Colonic mucosa (tissue), 4 donors: ENCODE results near the gene ADGRL3. TPM values are rescaled to one million over a fixed set of nuclear protein-coding genes. Genes with fewer than 3 reads are reported as not detected.

Experiments
- DNase-seq: peaks from one replicate; pipeline ENCODE4 v3.0.0-alpha.2; 2020
- H3K27ac ChIP-seq: fragments of 200-600 bp; one replicate; pipeline ENCODE4 v1.8.0; 2021
- H3K27me3 ChIP-seq: fragments of 200-600 bp; one replicate; pipeline ENCODE4 v1.8.0; 2021
- H3K36me3 ChIP-seq: fragments of 200-600 bp; one replicate; pipeline ENCODE4 v1.8.0; 2021
- H3K4me1 ChIP-seq: fragments of 200-600 bp; one replicate; pipeline ENCODE4 v1.8.0; 2021; ENCODE audit warnings: mild to moderate bottlenecking
- H3K4me3 ChIP-seq: fragments of 200-600 bp; one replicate; pipeline ENCODE4 v1.8.0; 2021
- H3K9ac ChIP-seq, 2 donors: one replicate each; pipeline ENCODE4 v1.7.0; 2013; ENCODE audit warnings: control low read depth in 2 of 2, low read depth in 2 of 2, low read length in 2 of 2
- H3K9me3 ChIP-seq: fragments of 200-600 bp; one replicate; pipeline ENCODE4 v1.8.0; 2021
- CTCF ChIP-seq: fragments of 200-600 bp; IDR thresholded peaks from one replicate; pipeline ENCODE4 v1.8.0; 2022; ENCODE audit warnings: antibody characterized with exemption, mild to moderate bottlenecking
- intact Hi-C: fragments of 100-400 bp; cut with DNase I; formaldehyde crosslinking; loops from one replicate; pipeline ENCODE4 v1.14.1; 2022
- total RNA-seq, 2 donors: library from RNA; stranded (reverse); fragmentation: NEBNext Ultra II Directional in 1 of 2; extraction: Animal tissue kit (Norgen Biotek cat#: 25700) in 1 of 2; gene quantifications; one replicate each; pipeline ENCODE4 v1.2.1, GENCODE V29; 2021
- donor health status: healthy.
- donor health status: DM: no; HTN: no; CAD: no.
- donor health status: DM: no; HTN: no; CAD: no.

The ADGRL3 gene
- total RNA-seq, 2 donors from 2014 or later: 4.1 to 4.4 TPM

- intact Hi-C loops: no loop called here
- no peaks in the 10 kb centered on the region for H3K27me3 ChIP-seq
- DNase-seq: no peak
Observed at GRCh38 chr4:62053974-62054373, 853.8 kb downstream of the ADGRL3 start.

GRCh38 chr4:62057031-62057430 lies 856.9 kb downstream of the ADGRL3 start:
- intact Hi-C loops: no loop called here

More at GRCh38 chr4:62053974-62054373, 853.8 kb downstream of the ADGRL3 start:
- Histone ChIP-seq H3K27ac (no peak overlapping the region), H3K4me1 (no peaks in the 10 kb centered on the region), H3K4me3 (no peak overlapping the region), H3K9ac (no peak overlapping the region), H3K9me3 (no peaks in the 10 kb centered on the region), H3K36me3 (no peaks in the 10 kb centered on the region)
- TF ChIP-seq CTCF: no peak

GRCh38 chr4:62058571-62058970 lies 858.4 kb downstream of the ADGRL3 start:
- TF ChIP-seq CTCF: no peak
- Histone ChIP-seq H3K27ac (no peak overlapping the region), H3K9me3 (no peaks in the 10 kb centered on the region), H3K36me3 (no peaks in the 10 kb centered on the region), H3K4me1 (no peaks in the 10 kb centered on the region), H3K4me3 (no peak overlapping the region), H3K27me3 (no peaks in the 10 kb centered on the region), H3K9ac (no peak overlapping the region)
- DNase-seq: no peak
- intact Hi-C loops: no loop called here

More at GRCh38 chr4:62057031-62057430, 856.9 kb downstream of the ADGRL3 start:
- no peaks in the 10 kb centered on the region for H3K4me1 ChIP-seq
- H3K4me3 ChIP-seq: no peak overlapping the region
- no peaks in the 10 kb centered on the region for H3K9me3 ChIP-seq
- no peak overlapping the region for H3K9ac ChIP-seq
- no peaks in the 10 kb centered on the region for H3K36me3 ChIP-seq
- TF ChIP-seq CTCF: no peak
- H3K27ac ChIP-seq: no peak overlapping the region
- no peak for DNase-seq
- no peaks in the 10 kb centered on the region for H3K27me3 ChIP-seq

GRCh38 chr4:62070291-62070852 lies 870.2 kb downstream of the ADGRL3 start:
- DNase-seq: no peak
- Histone ChIP-seq H3K4me1 (no peaks in the 10 kb centered on the region), H3K9me3 (no peaks in the 10 kb centered on the region), H3K4me3 (no peak overlapping the region), H3K9ac (no peak overlapping the region), H3K27me3 (no peaks in the 10 kb centered on the region), H3K36me3 (no peaks in the 10 kb centered on the region), H3K27ac (no peak overlapping the region)
- TF ChIP-seq CTCF: no peak
- intact Hi-C loops: no loop called here

GRCh38 chr4:62075089-62075488 lies 875.0 kb downstream of the ADGRL3 start:
- no peaks in the 10 kb centered on the region for H3K9me3 ChIP-seq
- H3K27me3 ChIP-seq: no peaks in the 10 kb centered on the region
- intact Hi-C loops: no loop called here
- no peak for TF ChIP-seq CTCF
- H3K27ac ChIP-seq: no peak overlapping the region
- no peaks in the 10 kb centered on the region for H3K36me3 ChIP-seq
- no peak overlapping the region for H3K9ac ChIP-seq
- no peaks in the 10 kb centered on the region for H3K4me1 ChIP-seq
- H3K4me3 ChIP-seq: no peak overlapping the region
- DNase-seq: no peak
